ENCODE data around the gene AP2A1.

GRCh38 chr19:49836176-49837008, 69.6 kb downstream of the AP2A1 start:
- TF ChIP-seq, protein P1, sequence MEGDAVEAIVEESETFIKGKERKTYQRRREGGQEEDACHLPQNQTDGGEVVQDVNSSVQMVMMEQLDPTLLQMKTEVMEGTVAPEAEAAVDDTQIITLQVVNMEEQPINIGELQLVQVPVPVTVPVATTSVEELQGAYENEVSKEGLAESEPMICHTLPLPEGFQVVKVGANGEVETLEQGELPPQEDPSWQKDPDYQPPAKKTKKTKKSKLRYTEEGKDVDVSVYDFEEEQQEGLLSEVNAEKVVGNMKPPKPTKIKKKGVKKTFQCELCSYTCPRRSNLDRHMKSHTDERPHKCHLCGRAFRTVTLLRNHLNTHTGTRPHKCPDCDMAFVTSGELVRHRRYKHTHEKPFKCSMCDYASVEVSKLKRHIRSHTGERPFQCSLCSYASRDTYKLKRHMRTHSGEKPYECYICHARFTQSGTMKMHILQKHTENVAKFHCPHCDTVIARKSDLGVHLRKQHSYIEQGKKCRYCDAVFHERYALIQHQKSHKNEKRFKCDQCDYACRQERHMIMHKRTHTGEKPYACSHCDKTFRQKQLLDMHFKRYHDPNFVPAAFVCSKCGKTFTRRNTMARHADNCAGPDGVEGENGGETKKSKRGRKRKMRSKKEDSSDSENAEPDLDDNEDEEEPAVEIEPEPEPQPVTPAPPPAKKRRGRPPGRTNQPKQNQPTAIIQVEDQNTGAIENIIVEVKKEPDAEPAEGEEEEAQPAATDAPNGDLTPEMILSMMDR (IDR thresholded peaks at IDR 0.05; ENCODE audit: poor library complexity, severe bottlenecking) = no peak
- TF ChIP-seq EZH2 (IDR thresholded peaks at IDR 0.05; ENCODE audit: borderline replicate concordance, insufficient read depth, low read length, poor library complexity, severe bottlenecking) (no peak), REST (IDR thresholded peaks at IDR 0.05; ENCODE audit: borderline replicate concordance) (no peak)

All from neural cell (in vitro differentiated cells).